Sigmoid colon (tissue), 7 donors: ENCODE measurements around the gene PPP6R3. TPM values are rescaled to one million over a fixed set of nuclear protein-coding genes. Genes with fewer than 3 reads are reported as not detected.

Experiments
- DNase-seq: peaks from one replicate; pipeline ENCODE4 v3.0.0-alpha.2; 2019
- H3K27ac ChIP-seq, 4 donors: fragments of 200-600 bp; sonication (generic); one replicate each; pipeline ENCODE4 v1.5.1; 2016 to 2019; ENCODE audit warnings: mild to moderate bottlenecking in 1 of 4
- H3K27me3 ChIP-seq, 3 donors: fragments of 200-600 bp; sonication (generic); one replicate each; pipeline ENCODE4 v1.5.1; 2019; ENCODE audit warnings: mild to moderate bottlenecking in 1 of 3
- H3K36me3 ChIP-seq, 4 donors: fragments of 200-600 bp; sonication (generic); one replicate each; pipeline ENCODE4 v1.5.1; 2016 to 2019
- H3K4me1 ChIP-seq, 4 donors: fragments of 200-600 bp; sonication (generic); one replicate each; pipeline ENCODE4 v1.5.1; 2017 to 2019
- H3K4me3 ChIP-seq, 4 donors: fragments of 200-600 bp; sonication (generic); one replicate each; pipeline ENCODE4 v1.5.1; 2017 to 2019; ENCODE audit warnings: mild to moderate bottlenecking in 2 of 4, moderate library complexity in 1 of 4
- H3K9me3 ChIP-seq, 4 donors: fragments of 200-600 bp in 3 of 4; sonication (generic) in 3 of 4; one replicate each; pipeline versions ENCODE4 v1.5.1 to v1.6.1; 2013 to 2019
- EP300 ChIP-seq, 4 donors: sonication (generic); formaldehyde crosslinking; IDR thresholded peaks; one replicate each; pipeline ENCODE4 v1.6.1; 2017; ENCODE audit warnings: antibody characterized with exemption in 4 of 4
- POLR2A ChIP-seq, 2 donors: fragments of 450-650 bp; IDR thresholded peaks; one replicate each; pipeline ENCODE4 v1.6.1; 2016; ENCODE audit warnings: antibody characterized with exemption in 2 of 2, mild to moderate bottlenecking in 2 of 2, moderate library complexity in 2 of 2
- POLR2AphosphoS5 ChIP-seq, 4 donors: sonication (generic); formaldehyde crosslinking; IDR thresholded peaks; one replicate each; pipeline ENCODE4 v1.6.1; 2017; ENCODE audit warnings: antibody characterized with exemption in 4 of 4
- WGBS, 2 donors: extraction: QIAGEN DNeasy Blood & Tissue Kit; methylation state at CpG; one replicate each; pipeline ENCODE4 v1.1.7; 2013; 5-methylcytosine and 5-hydroxymethylcytosine counted together
- intact Hi-C: fragments of 100-400 bp; cut with DNase I; formaldehyde crosslinking; loops from one replicate; pipeline ENCODE4 v1.15.1; 2023
- polyA plus RNA-seq, 3 donors: library from polyadenylated mRNA; stranded (reverse); fragments of 200-250 nt; gene quantifications; one replicate each; pipeline ENCODE4 v1.2.3, GENCODE V29; 2013
- total RNA-seq, 4 donors: library from RNA; depleted of rRNA; stranded (reverse); fragments of >200 nt; gene quantifications; one replicate each; pipeline ENCODE4 v1.1.0, GENCODE V29; 2016
- TF ChIP-seq, protein P1 (sequence below), 4 experiments: fragments of 450-650 bp in 3 of 4; fragments of 200-600 bp in 1 of 4; IDR thresholded peaks; one replicate each; pipeline ENCODE4 v1.5.1; 2016 to 2019; ENCODE audit warnings: antibody characterized with exemption in 4 of 4, mild to moderate bottlenecking in 3 of 4, moderate library complexity in 2 of 4
- donor health status: healthy with polysubstance abuse.
- donor health status: Bipolar disorder and iron deficiency.
- donor health status: healthy.

The PPP6R3 gene
- total and polyA plus RNA-seq, 7 donors: 24.0 to 157 (median 133) TPM

DNA sequence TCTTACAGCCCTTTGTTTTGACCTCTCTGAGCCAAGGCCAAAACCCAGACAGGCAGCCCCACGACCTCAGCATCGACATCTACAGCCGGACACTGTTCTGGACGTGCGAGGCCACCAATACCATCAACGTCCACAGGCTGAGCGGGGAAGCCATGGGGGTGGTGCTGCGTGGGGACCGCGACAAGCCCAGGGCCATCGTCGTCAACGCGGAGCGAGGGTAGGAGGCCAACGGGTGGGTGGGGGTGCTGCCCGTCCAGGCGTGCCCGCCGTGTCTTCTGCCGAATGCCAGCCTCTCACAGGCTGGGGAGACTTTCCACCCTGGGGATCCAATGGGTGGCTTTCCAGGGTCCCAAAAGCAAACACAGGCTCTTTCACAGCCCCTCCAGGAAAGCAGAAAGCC lies 37.1 kb upstream of the PPP6R3 start:
- Histone ChIP-seq H3K4me1 (no peaks in the 10 kb centered on the region), H3K9me3 (no peaks in the 10 kb centered on the region), H3K27me3 (no peaks in the 10 kb centered on the region), H3K4me3 (no peak overlapping the region), H3K36me3 (peaks cover 7 to 72% (median 44%) of the 10 kb centered on the region in 4 donors), H3K27ac (no peak overlapping the region)
- DNase-seq: no peak
- TF ChIP-seq POLR2A (IDR thresholded peaks at IDR 0.05): no peak
- TF ChIP-seq EP300 (IDR thresholded peaks at IDR 0.05): no peak
- no peak for TF ChIP-seq POLR2AphosphoS5 (IDR thresholded peaks at IDR 0.05)
- TF ChIP-seq, protein P1, sequence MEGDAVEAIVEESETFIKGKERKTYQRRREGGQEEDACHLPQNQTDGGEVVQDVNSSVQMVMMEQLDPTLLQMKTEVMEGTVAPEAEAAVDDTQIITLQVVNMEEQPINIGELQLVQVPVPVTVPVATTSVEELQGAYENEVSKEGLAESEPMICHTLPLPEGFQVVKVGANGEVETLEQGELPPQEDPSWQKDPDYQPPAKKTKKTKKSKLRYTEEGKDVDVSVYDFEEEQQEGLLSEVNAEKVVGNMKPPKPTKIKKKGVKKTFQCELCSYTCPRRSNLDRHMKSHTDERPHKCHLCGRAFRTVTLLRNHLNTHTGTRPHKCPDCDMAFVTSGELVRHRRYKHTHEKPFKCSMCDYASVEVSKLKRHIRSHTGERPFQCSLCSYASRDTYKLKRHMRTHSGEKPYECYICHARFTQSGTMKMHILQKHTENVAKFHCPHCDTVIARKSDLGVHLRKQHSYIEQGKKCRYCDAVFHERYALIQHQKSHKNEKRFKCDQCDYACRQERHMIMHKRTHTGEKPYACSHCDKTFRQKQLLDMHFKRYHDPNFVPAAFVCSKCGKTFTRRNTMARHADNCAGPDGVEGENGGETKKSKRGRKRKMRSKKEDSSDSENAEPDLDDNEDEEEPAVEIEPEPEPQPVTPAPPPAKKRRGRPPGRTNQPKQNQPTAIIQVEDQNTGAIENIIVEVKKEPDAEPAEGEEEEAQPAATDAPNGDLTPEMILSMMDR (IDR thresholded peaks at IDR 0.05): no peak
- WGBS, 2 donors: 96 to 97% methylated on average over 21 of the region's 21 CpGs
- intact Hi-C loops: no loop called here

DNA sequence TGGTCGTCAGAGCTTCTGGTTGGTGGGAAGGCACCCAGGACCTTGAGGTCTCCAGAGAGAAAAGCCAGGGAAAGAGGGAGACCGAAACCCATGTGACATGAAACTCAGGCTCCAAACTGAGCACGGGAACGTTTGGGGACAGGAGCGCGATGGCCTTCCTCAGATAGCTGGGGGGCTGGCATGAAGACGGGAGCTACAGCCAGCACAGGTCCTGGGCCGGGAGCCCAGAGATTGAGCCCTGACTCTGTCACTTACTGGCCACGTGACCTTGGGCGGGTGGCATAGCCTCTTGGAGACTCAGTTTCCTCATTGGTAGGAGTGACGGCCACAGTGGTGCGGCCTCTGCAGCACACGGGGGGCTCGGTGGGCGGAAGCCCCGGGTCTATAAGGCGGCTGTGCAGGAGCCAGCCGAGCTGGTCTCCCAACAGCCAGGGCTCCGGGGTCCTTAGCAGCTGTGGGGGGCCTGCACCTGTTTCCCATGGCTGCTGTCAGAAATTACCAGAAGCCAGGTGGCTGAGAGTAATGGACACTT lies 36.4 kb upstream of the PPP6R3 start:
- no peak for DNase-seq
- WGBS, 2 donors: 90 to 93% methylated on average over 19 of the region's 19 CpGs
- intact Hi-C loops: no loop called here
- Histone ChIP-seq H3K9me3 (peaks cover 0 to 2% (median under 1%) of the 10 kb centered on the region in 4 donors), H3K4me1 (no peaks in the 10 kb centered on the region), H3K36me3 (peaks cover 7 to 75% (median 46%) of the 10 kb centered on the region in 4 donors), H3K27ac (no peak overlapping the region), H3K27me3 (no peaks in the 10 kb centered on the region), H3K4me3 (no peak overlapping the region)
- TF ChIP-seq POLR2A (IDR thresholded peaks at IDR 0.05): no peak
- no peak for TF ChIP-seq POLR2AphosphoS5 (IDR thresholded peaks at IDR 0.05)
- TF ChIP-seq, protein P1 (IDR thresholded peaks at IDR 0.05): no peak
- TF ChIP-seq EP300 (IDR thresholded peaks at IDR 0.05): no peak

DNA sequence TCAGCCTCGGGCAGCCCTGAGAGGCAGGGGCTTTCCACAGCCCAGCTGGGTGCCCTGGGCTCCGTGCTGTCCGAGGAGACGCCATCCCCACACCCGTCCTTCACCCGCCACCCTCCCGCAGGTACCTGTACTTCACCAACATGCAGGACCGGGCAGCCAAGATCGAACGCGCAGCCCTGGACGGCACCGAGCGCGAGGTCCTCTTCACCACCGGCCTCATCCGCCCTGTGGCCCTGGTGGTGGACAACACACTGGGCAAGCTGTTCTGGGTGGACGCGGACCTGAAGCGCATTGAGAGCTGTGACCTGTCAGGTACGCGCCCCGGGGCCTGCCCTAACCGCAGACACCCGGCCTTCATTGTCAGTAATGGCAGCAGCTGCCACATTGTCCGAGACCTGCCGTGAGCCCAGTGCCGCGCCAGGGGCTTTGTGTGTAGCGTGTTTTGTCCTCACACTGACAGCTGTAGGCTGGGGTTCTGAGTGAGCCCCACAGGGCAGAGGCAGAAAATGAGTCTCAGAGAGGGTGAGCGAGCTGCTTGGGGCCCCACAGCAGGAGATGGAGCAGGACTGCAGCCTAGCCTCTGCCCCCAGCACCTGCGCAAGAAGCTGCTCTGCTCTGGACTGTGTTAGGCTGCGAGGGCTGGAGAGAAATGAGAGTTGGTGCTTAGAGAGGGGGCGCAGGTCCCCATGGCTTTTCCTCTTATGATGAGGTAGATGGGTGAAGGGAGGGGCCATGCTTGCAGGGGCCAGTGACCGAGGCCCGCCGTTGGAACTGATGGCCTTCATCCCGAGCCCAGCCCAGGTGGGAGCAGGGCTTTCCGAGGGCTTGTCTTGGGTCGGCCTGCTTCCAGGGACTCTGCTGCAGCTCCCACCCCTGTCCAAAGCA lies 35.3 kb upstream of the PPP6R3 start:
- WGBS, 2 donors: 95 to 96% methylated on average over 40 of the region's 40 CpGs
- H3K4me1 ChIP-seq: no peaks in the 10 kb centered on the region
- TF ChIP-seq, protein P1 (IDR thresholded peaks at IDR 0.05): no peak
- no peak for TF ChIP-seq POLR2AphosphoS5 (IDR thresholded peaks at IDR 0.05)
- TF ChIP-seq EP300 (IDR thresholded peaks at IDR 0.05): no peak
- TF ChIP-seq POLR2A (IDR thresholded peaks at IDR 0.05): no peak
- peaks cover 16 to 83% (median 56%) of the 10 kb centered on the region in 4 donors for H3K36me3 ChIP-seq
- intact Hi-C loops: no loop called here
- no peak for DNase-seq
- H3K4me3 ChIP-seq: no peak overlapping the region
- H3K27ac ChIP-seq: no peak overlapping the region
- H3K9me3 ChIP-seq: peaks cover 0 to 6% (median 1%) of the 10 kb centered on the region in 4 donors
- no peaks in the 10 kb centered on the region for H3K27me3 ChIP-seq

DNA sequence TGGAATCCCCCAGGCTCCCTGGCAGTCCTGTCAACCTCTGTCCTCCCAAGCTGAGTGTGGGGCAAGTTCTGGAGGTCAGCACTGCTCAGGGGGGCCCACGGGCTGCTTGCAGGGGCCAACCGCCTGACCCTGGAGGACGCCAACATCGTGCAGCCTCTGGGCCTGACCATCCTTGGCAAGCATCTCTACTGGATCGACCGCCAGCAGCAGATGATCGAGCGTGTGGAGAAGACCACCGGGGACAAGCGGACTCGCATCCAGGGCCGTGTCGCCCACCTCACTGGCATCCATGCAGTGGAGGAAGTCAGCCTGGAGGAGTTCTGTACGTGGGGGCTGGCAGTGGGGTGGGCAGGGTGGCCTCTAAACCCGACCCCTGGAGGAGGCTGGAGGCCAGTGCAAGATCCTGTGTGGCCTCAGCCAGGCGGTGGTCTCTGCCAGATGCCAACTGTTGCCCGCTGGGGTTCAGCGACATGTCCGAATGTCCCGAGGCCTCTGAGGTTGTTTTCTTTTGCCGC lies 34.6 kb upstream of the PPP6R3 start:
- no peak overlapping the region for H3K4me3 ChIP-seq
- TF ChIP-seq POLR2AphosphoS5 (IDR thresholded peaks at IDR 0.05): no peak
- TF ChIP-seq, protein P1 (IDR thresholded peaks at IDR 0.05): no peak
- no peak for TF ChIP-seq POLR2A (IDR thresholded peaks at IDR 0.05)
- TF ChIP-seq EP300 (IDR thresholded peaks at IDR 0.05): no peak
- H3K36me3 ChIP-seq: peaks cover 16 to 83% (median 61%) of the 10 kb centered on the region in 4 donors
- H3K4me1 ChIP-seq: no peaks in the 10 kb centered on the region
- intact Hi-C loops: no loop called here
- 96% methylated on average over 21 of the region's 21 CpGs for WGBS, 2 donors
- no peak for DNase-seq
- no peaks in the 10 kb centered on the region for H3K27me3 ChIP-seq
- no peak overlapping the region for H3K27ac ChIP-seq
- peaks cover 0 to 6% (median 1%) of the 10 kb centered on the region in 4 donors for H3K9me3 ChIP-seq
